HG02678 (cell line): ENCODE measurements around the gene GLTPD2.

ENCODE experiments used
- ATAC-seq: cut with Tn5 transposase; IDR thresholded peaks from one replicate; pipeline ENCODE4 v1.9.1; 2021; ENCODE audit warnings: mild to moderate bottlenecking, moderate library complexity; ENCODE audit not compliant: unreplicated experiment

The GLTPD2 gene

GRCh38 chr17:4807605-4808377 is 19.0 kb downstream of the GLTPD2 start:
- no peak for ATAC-seq

DNA sequence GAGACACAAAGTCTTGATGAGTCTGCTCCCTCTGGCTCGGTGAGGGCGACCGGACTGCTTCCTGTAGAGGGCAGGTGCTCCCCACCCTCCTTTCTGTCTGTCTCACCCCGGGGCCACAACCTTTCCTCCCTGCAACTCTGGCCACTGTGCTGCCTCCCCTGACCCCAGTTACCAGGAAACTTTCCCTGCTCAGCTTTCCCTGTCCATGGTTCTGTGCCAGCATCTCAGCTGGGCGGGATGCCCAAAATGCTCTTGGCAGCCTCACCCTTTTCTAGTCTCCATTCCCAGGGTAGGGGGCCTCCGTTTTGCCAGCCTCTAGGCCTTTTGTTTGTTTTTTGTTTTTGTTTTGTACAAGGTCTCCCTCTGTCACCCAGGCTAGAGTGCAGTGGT is 19.6 kb downstream of the GLTPD2 start:
- ATAC-seq = no peak

GRCh38 chr17:4810696-4811290 is 22.0 kb downstream of the GLTPD2 start:
- ATAC-seq = no peak

- ATAC-seq = no peak
These were observed 22.7 kb downstream of the GLTPD2 start for GRCh38 chr17:4811471-4811870.

DNA sequence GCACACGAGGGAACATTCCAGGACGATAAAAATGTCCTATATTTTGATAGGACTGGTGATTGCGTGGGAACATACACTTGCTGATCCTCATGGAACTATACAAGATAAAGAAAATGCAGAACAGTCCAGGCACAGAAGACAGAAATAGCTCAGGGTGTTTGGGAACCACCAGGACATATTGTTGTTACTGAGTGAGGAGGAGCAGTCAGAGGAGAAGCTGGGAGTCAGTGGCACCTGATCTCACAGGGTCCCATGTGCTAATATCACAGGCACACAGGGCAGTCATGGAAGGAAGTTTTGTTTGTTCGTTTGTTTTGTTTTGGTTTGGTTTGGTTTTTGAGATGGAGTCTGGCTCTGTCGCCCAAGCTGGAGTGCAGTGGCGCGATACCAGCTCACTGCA is 23.9 kb downstream of the GLTPD2 start:
- no peak for ATAC-seq

GRCh38 chr17:4815043-4815675 is 26.4 kb downstream of the GLTPD2 start:
- ATAC-seq = no peak

GRCh38 chr17:4816826-4817225 is 28.1 kb downstream of the GLTPD2 start:
- ATAC-seq = no peak

DNA sequence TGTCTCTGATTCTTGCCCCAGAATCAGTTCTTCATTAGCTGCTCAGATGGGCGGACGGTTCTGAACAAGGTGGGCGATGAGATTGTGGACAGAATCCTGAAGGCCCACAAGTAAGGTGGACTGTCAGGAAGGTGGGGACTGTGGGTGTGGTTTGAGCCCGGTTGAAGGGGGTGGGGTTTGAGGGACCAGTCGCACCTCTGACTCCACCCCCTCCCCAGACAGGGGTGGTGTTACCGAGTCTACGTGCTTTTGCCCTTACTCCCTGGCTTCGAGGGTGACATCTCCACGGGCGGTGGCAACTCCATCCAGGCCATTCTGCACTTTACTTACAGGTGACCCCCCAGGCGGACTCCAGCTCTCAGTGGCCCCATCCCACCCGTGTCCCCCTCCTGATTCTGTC is 29.5 kb downstream of the GLTPD2 start:
- no peak for ATAC-seq

DNA sequence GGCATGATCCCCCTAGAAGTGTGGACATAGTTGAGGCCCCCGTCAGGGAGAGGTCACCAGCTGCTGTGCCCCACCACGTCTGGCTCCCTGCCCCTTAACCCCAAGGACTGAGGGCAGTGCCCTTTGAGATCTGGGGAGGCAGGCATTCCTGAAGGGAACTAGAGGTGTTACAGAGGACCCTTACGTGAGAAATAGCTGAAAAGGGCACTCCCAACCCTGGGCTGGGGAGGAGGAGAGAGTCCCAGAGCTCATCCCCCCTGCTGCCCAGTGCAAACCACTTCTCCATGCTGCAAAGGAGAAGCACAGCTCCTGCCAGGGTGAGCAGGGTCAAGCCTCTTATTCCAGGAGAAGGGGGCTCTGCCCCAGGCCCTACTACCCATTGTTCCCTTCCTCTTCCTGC is 34.1 kb downstream of the GLTPD2 start:
- ATAC-seq = no peak

- no peak for ATAC-seq
These were observed 34.8 kb downstream of the GLTPD2 start for GRCh38 chr17:4823373-4824089.

GRCh38 chr17:4827399-4827798 is 38.6 kb downstream of the GLTPD2 start:
- no peak for ATAC-seq

- ATAC-seq = peak; percentile 11
These were observed 44.0 kb downstream of the GLTPD2 start for GRCh38 chr17:4832829-4833177.

DNA sequence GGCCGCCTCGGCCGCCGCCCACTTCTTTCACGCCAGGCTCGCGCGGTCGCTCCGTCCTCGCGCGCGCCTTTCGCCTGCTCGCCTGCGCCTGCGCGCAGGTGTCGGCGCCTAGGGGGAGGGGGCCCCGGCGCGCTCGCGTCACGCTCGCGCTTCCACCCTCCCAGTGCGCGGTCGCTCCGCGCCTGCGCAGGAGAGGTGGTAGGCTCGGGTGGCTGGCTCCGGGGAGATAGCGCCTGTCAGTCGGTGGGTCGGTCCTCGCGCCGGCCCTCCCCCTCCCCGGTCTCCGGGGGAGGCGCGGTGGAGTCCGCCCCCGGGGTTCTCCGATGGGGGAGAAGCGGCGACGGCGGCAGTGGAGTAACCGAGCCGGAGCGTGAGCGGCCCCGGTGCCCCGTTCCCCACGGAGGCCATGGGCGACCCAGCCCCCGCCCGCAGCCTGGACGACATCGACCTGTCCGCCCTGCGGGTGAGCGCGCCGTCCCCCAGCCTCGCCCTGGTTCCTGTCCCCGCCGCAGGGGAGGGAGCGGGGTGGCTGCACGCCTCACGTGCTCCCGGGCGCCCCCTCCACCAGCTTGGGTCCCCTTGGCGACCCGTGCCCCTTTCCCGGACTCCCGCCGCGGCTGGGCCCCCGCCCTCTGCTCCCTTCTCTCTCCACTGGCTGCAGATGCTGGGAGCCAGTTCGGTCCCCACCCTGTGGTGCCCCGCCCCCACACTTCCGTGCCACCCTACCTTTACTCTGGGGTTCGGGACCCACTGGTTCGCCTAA is 44.6 kb downstream of the GLTPD2 start, which contains the start of gene MINK1:
TSS of gene MINK1 (plus strand) at position 163 of the 763 bp plus-strand sequence. CDS start at position 407, 244 bp downstream.
- ATAC-seq = peak; percentile 94

GRCh38 chr17:4833941-4834680 is 45.3 kb downstream of the GLTPD2 start:
- ATAC-seq = no peak

DNA sequence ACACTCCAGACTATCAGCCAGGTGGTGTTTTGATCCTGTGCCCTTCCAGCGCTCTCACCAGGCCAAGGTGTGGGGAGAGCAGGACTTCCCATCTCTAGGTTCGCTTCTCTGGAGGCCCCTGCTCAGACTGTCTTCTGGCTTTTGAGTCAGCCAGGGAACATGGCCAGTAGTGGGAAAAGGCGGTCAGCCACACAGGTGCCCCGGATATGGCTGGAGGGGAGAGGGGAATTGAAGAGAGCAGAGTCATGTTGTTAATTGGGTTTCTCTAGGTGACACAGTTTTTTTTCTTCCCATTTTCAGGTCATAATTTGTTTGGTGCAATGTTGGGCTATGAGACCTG is 45.9 kb downstream of the GLTPD2 start:
- ATAC-seq = no peak

- ATAC-seq = no peak
These were observed 47.5 kb downstream of the GLTPD2 start for GRCh38 chr17:4836221-4836620.

- no peak for ATAC-seq
These were observed 48.9 kb downstream of the GLTPD2 start for GRCh38 chr17:4837471-4838308.

- no peak for ATAC-seq
These were observed 49.6 kb downstream of the GLTPD2 start for GRCh38 chr17:4838309-4838785.

DNA sequence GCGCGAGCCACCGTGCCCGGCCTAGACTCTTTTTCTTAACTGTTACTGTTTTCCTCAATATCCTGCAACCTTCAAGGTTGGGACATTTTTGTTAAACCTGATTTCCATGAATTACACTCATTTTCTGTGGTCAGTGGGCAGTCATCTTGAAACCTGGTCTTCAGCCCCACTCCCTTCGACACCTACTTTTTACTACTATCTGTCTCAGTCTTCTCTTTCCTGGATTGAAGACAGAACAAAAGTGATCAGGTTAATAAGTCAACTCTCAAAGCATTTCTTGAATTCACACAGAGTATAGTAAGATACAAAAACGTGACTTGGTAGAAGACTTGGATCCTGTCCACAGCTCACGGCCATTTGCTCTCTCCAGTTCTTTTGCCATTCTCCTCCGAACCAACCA is 50.5 kb downstream of the GLTPD2 start:
- ATAC-seq = no peak
